ENCODE measurements around the gene NGEF. TPM values are rescaled to one million over a fixed set of nuclear protein-coding genes. Genes with fewer than 3 reads are reported as not detected.
"Not testable (repeated sequence)": the region's sequence is repeated elsewhere in the genome, so short reads cannot be mapped to it uniquely, and the experiment has no call there.

NGEF gene
- total RNA-seq, 1 donor = 0.21 TPM

DNA sequence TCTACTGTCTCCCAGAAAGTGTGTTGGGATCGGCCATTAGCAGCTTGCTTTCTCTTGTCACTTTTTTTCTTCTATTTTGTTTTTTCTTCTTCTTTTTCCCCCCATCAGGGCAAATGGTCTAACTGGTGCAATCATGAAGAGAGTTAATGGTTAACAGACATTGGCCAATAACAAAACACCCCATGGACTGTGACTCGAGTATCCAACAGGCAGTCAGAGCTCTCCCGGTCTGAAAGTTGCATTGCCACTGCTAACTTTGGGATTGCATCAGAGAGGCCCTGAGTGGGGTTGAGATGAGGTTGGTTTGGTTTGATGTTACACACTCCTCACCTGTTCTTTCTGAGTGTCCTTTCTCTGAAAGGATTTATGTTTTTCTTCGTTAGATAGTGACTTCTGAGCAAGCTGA is 155.9 kb downstream of the NGEF start:
- no peaks in the 10 kb centered on the region for H3K27me3 ChIP-seq (ENCODE audit: insufficient read depth, low read length)
- no peaks in the 10 kb centered on the region for H3K9me3 ChIP-seq (ENCODE audit: low read depth, low read length)
- H3K4me3 ChIP-seq (ENCODE audit: low read length) = no peak overlapping the region
- no peaks in the 10 kb centered on the region for H3K4me1 ChIP-seq (ENCODE audit: insufficient read depth, low read length)

DNA sequence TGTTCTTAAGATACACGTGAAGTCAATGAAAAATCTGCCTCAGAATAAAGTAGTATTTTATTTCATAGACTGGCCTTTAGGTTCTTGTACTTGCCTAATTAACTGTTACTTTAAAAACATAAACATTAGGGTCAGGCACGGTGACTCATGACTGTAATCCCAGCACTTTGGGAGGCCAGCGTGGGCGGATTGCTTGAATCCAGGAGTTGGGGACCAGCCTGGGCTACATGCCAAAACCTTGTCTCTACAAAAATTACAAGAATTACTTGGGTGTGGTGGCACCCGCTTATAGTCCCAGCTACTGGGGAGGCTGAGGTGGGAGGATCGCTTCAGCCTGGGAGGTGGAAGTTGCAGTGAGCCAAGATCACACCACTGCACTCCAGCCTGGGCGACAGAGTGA is 159.0 kb downstream of the NGEF start:
- H3K9me3 ChIP-seq (ENCODE audit: low read depth, low read length) = no peaks in the 10 kb centered on the region
- H3K4me3 ChIP-seq (ENCODE audit: low read length) = no peak overlapping the region
- H3K27me3 ChIP-seq (ENCODE audit: insufficient read depth, low read length) = no peaks in the 10 kb centered on the region
- H3K4me1 ChIP-seq (ENCODE audit: insufficient read depth, low read length) = no peaks in the 10 kb centered on the region

DNA sequence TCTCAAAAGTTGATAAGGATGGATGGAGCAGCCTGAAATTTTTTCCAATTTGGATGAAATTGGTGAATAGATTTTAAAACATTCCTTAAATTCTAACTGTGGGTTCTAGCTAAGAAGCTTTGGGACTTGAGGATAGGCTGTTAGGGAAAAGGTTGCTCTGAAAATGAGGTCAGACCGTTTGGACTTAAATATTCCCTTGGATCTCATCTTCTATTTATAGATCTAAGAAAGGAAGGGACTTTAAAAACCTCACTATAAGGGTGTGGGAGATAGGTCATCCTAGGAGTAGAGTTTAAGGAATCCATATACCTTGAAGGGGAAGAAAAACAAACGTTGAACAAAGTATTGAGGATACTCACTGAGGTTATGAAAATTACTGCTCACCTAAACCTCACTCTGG is 160.4 kb downstream of the NGEF start:
- H3K4me3 ChIP-seq (ENCODE audit: low read length) = no peak overlapping the region
- H3K27me3 ChIP-seq (ENCODE audit: insufficient read depth, low read length) = no peaks in the 10 kb centered on the region
- H3K9me3 ChIP-seq (ENCODE audit: low read depth, low read length) = no peaks in the 10 kb centered on the region
- no peaks in the 10 kb centered on the region for H3K4me1 ChIP-seq (ENCODE audit: insufficient read depth, low read length)

DNA sequence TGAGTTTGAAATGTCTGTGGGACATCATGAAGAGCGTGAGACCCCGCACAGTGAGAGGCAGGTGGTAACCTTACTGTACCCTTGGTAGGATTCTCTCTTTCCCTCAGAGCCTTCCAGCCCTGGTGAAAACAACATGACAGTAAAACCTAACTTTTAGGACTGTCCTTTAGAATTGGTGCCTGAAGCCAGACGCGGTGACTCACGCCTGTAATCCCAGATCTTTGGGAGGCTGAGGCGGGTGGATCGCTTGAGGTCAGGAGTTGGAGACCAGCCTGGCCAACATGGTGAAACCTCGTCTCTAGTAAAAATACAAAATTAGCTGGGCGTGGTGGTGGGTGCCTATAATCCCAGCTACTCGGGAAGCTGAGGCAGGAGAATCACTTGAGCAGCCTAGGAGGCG is 161.0 kb downstream of the NGEF start:
- H3K4me3 ChIP-seq (ENCODE audit: low read length); H3K9me3 ChIP-seq (ENCODE audit: low read depth, low read length); H3K27me3 ChIP-seq (ENCODE audit: insufficient read depth, low read length); H3K4me1 ChIP-seq (ENCODE audit: insufficient read depth, low read length): not testable (repeated sequence)

DNA sequence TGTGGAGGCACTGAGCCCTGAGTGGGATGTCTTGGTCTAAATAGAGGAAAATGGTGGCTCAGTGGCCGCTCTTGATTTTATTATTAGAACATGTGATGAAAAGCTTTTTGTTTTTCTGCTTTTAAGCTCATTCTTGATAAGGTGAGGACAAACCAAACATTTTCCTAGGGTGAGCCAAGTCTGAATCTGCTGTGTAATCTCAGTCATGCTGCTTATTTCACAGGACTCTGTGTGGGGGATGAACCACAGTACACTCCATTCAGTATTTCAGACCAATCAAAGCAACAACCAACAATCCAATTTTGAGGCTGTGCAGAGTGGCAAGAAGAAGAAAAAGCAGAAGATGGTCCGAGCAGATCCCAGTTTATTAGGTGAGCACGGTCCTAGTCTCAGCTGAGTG is 163.0 kb downstream of the NGEF start:
- Histone ChIP-seq H3K27me3 (ENCODE audit: insufficient read depth, low read length) (no peaks in the 10 kb centered on the region), H3K4me1 (ENCODE audit: insufficient read depth, low read length) (no peaks in the 10 kb centered on the region), H3K4me3 (ENCODE audit: low read length) (no peak overlapping the region), H3K9me3 (ENCODE audit: low read depth, low read length) (no peaks in the 10 kb centered on the region)

DNA sequence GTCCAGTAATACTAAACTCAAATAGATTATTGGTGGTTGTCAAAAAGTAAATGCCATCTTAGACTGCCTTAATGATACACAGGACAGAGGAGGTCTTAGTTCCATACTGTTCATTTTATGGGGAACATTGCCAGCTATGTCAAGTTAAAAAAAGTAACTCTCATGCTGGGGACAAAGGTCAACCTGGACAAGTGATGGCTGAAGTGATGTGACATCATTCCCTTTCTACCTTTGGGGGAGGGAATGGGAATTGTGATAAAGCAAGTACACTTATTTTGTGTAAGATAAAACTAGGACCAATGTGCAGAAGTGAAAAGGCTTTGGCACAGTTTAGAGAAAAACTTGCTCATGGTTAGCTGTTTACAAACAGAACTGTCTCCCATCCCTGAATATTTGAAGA is 167.0 kb downstream of the NGEF start:
- H3K9me3 ChIP-seq (ENCODE audit: low read depth, low read length) = no peaks in the 10 kb centered on the region
- H3K4me1 ChIP-seq (ENCODE audit: insufficient read depth, low read length) = no peaks in the 10 kb centered on the region
- no peaks in the 10 kb centered on the region for H3K27me3 ChIP-seq (ENCODE audit: insufficient read depth, low read length)
- H3K4me3 ChIP-seq (ENCODE audit: low read length) = no peak overlapping the region

DNA sequence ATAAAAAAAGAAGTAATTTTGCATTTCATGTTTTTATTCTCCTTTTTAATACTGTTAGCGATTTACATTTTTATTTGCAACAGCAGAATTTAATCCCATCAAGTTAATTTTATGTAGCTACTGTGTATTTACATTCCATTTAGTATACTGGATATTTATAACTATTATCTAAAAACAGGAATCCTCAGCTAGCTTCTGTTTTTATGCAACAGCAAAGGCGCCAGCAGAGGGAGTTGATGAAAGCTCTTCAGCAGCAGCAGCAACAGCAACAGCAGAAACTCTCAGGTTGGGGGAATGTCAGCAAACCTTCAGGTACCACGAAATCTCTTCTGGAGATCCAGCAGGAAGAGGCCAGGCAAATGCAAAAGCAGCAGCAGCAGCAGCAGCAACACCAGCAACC is 169.2 kb downstream of the NGEF start:
- Histone ChIP-seq H3K4me1 (ENCODE audit: insufficient read depth, low read length) (peaks cover 17% of the 10 kb centered on the region), H3K9me3 (ENCODE audit: low read depth, low read length) (no peaks in the 10 kb centered on the region), H3K4me3 (ENCODE audit: low read length) (no peak overlapping the region), H3K27me3 (ENCODE audit: insufficient read depth, low read length) (no peaks in the 10 kb centered on the region)

DNA sequence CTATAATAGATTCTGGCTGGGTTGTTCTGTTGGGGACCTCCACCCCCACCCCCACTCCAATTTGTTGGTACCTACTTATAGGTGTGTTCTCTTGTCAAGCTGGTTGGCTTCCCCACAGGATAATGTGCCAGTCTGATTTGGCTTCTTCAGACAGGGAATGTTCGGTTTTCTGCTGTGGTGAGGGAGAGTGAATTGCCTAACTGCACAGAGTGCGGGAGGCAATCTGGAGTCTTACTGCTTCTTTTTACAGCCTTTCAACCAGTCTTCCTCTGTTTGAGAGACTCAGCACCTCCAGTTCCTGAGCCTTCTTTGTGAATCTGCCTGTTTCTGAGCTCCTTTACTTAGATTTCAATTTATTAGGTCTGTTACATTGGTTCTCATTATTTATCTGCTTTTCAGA is 170.4 kb downstream of the NGEF start:
- no peaks in the 10 kb centered on the region for H3K9me3 ChIP-seq (ENCODE audit: low read depth, low read length)
- H3K4me3 ChIP-seq (ENCODE audit: low read length) = no peak overlapping the region
- no peaks in the 10 kb centered on the region for H3K27me3 ChIP-seq (ENCODE audit: insufficient read depth, low read length)
- peaks cover 28% of the 10 kb centered on the region for H3K4me1 ChIP-seq (ENCODE audit: insufficient read depth, low read length)

DNA sequence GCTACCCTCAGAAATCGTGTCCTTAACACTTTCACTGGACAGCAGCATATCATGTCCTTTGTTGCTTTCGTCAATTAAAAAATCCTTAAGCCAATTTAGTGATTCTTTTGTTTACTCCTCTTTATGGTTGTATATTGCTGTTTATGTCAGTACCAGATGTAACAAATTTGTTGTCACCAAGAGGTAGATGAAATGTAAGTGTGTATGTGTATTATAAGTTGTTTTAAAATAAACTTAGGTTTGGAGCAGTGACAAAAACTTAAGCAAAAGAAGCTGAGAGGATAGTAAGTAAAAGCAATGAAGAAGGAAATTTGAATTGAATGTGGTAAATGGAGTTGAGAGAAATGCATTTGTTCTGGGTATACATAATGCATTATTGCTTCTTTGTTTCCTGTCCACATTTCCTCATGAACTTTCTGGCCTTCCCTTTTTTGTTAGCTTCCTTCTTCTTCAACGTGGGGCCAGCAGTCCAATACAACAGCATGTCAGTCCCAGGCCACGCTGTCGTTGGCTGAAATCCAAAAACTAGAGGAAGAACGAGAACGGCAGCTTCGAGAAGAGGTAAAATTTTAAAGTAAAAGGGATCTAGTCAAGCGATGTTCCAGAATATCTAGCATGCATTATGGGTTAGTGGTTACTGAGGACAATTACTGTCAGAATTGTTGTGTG is 173.5 kb downstream of the NGEF start:
- Histone ChIP-seq H3K4me3 (ENCODE audit: low read length) (no peak overlapping the region), H3K27me3 (ENCODE audit: insufficient read depth, low read length) (no peaks in the 10 kb centered on the region), H3K9me3 (ENCODE audit: low read depth, low read length) (no peaks in the 10 kb centered on the region), H3K4me1 (ENCODE audit: insufficient read depth, low read length) (peaks cover 38% of the 10 kb centered on the region)

DNA sequence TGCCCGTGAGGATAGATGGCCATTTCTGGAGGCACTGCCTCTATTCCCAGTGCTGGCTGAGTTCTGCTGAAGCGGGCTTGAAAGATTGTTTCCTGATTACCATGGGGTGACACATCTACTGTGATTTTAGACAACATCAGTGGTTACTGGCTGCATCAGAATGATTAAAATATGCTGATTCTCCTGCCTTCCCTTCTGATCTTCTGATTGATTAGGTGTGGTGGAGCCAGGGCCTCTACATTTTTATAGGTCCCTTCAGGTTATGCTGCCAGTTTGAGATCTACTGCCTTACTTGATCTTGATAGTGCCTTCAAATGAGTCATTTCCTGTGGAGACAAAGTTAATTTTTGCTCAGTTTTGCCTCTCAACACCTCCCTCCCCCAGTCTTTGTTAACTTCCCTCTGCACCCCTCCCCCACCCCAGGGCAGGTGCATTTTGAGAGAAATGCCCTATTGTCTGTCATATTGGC is 174.6 kb downstream of the NGEF start:
- H3K4me1 ChIP-seq (ENCODE audit: insufficient read depth, low read length) = peaks cover 38% of the 10 kb centered on the region
- H3K4me3 ChIP-seq (ENCODE audit: low read length) = no peak overlapping the region
- H3K27me3 ChIP-seq (ENCODE audit: insufficient read depth, low read length) = no peaks in the 10 kb centered on the region
- no peaks in the 10 kb centered on the region for H3K9me3 ChIP-seq (ENCODE audit: low read depth, low read length)

DNA sequence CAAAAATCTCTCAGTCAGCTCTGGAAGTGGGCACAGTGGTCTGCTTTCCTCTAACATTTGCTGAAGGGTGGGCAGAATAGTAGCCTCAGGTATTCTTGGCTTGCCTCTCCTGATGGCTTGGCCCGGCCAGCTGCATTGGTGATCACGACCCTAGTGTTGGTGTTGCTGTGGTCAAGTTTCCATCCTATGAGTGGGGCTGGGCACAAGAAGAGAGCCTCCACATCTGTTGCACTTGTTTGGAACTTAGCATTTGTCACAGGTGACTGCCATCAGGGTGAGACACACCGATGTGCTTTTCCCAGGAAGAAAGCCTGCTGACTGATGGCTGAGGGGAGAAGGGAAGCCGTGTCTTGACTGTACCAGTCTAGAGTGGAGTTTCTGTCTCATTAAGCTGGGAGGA is 176.1 kb downstream of the NGEF start:
- Histone ChIP-seq H3K4me1 (ENCODE audit: insufficient read depth, low read length) (peaks cover 38% of the 10 kb centered on the region), H3K4me3 (ENCODE audit: low read length) (no peak overlapping the region), H3K9me3 (ENCODE audit: low read depth, low read length) (no peaks in the 10 kb centered on the region), H3K27me3 (ENCODE audit: insufficient read depth, low read length) (no peaks in the 10 kb centered on the region)

DNA sequence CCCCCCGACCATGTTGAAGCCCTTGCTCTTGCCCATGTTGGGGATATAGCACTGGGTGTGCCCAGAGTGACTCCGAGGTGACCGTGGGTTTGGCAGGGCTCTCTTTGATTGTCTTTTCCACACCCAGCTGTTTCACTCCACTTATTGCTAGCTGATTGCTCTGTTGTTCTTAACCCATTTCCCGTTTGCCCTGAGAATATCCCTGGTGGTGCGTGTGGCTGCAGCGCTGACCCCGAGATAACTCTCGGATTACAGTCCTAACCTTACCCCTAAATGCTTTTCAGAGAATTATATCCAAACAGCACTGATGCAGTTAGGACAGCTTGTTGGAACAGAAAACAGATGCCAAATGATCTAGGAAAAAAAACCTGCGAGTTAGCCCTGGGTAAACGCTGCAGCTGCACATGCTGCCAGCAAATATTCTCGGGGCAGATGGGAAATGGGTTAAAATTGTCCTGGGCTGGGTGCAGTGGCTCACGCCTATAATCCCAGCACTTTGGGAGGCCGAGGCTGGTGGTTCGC is 177.3 kb downstream of the NGEF start:
- Histone ChIP-seq H3K27me3 (ENCODE audit: insufficient read depth, low read length) (no peaks in the 10 kb centered on the region), H3K4me3 (ENCODE audit: low read length) (no peak overlapping the region), H3K9me3 (ENCODE audit: low read depth, low read length) (no peaks in the 10 kb centered on the region), H3K4me1 (ENCODE audit: insufficient read depth, low read length) (peaks cover 38% of the 10 kb centered on the region)

DNA sequence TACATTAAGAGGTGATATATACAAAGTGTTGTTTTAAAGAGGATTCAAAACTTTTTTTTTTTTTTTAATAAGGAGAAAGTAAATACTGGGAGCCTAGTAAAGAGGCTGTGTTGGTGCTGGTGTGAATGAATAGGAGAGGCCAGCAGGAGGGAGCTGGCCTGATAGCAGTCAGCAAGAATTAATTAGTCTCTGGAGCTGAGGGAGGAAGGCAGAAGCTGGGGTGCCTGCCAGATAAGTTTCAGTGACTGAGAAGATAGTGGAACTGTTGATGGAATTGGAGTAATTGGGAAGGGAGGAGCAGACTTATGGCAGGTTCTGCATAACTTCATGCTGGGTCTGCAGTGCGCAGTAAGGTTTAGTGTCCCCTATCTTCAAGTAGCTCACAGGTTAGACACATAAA is 179.2 kb downstream of the NGEF start:
- Histone ChIP-seq H3K4me3 (ENCODE audit: low read length) (no peak overlapping the region), H3K9me3 (ENCODE audit: low read depth, low read length) (no peaks in the 10 kb centered on the region), H3K27me3 (ENCODE audit: insufficient read depth, low read length) (no peaks in the 10 kb centered on the region), H3K4me1 (ENCODE audit: insufficient read depth, low read length) (peaks cover 21% of the 10 kb centered on the region)

DNA sequence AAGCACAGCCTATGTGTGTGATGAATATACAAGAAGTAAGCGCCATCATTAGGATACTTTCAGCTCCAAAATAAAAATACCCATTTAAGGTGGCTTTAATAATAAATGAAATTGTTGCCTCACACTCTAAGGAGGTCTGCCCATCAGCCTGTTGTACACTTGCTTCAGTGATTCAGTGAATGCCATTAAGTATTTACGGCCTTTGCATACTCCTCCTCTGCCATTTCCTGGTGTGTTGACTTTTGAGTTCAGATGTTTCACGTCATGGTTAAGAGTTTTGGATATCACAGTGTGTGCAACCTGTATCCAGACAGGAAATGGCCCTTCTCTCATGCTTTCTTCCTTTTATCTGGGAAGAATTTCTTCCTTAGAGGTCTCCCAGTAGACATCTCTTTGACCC is 181.6 kb downstream of the NGEF start:
- H3K4me1 ChIP-seq (ENCODE audit: insufficient read depth, low read length) = no peaks in the 10 kb centered on the region
- no peak overlapping the region for H3K4me3 ChIP-seq (ENCODE audit: low read length)
- H3K27me3 ChIP-seq (ENCODE audit: insufficient read depth, low read length) = no peaks in the 10 kb centered on the region
- no peaks in the 10 kb centered on the region for H3K9me3 ChIP-seq (ENCODE audit: low read depth, low read length)

DNA sequence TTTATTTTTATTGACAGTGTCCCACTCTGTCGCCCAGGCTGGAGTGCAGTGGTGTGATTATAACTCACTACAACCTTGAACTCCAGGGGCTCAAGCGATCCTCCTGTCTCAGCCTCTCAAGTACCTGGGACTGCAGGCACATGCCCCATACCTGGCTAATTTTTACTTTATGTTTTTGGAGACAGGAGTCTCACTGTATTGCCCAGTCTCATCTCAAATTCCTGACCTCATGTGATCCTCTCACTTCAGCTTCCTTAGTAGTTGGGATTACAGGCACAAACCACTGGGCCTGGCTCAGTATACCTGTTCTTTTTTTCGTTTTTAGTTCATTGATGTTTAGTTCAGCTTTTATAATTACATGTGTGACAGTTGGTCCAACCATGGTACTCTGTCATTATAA is 183.1 kb downstream of the NGEF start:
- no peaks in the 10 kb centered on the region for H3K4me1 ChIP-seq (ENCODE audit: insufficient read depth, low read length)
- H3K9me3 ChIP-seq (ENCODE audit: low read depth, low read length) = no peaks in the 10 kb centered on the region
- no peaks in the 10 kb centered on the region for H3K27me3 ChIP-seq (ENCODE audit: insufficient read depth, low read length)
- H3K4me3 ChIP-seq (ENCODE audit: low read length) = no peak overlapping the region

Measured in mononuclear cell (primary cell).